ENCODE measurements around the gene UTP25. TPM values are rescaled to one million over a fixed set of nuclear protein-coding genes. Genes with fewer than 3 reads are reported as not detected.
A peak's percentile ranks its signal among the peaks of the same experiment; 100 is the strongest.

The UTP25 gene
- total RNA-seq, 1 donor from 2014 or later: 4.6 TPM

GRCh38 chr1:209819058-209819457 lies 8.7 kb upstream of the UTP25 start:
- Mint-ChIP-seq H3K36me3 (ENCODE audit: low read depth, unreplicated experiment) (no peaks in the 10 kb centered on the region), H3K27me3 (ENCODE audit: unreplicated experiment) (no peaks in the 10 kb centered on the region), H3K4me1 (ENCODE audit: unreplicated experiment) (peaks cover 21% of the 10 kb centered on the region), H3K4me3 (ENCODE audit: unreplicated experiment) (no peak overlapping the region), H3K9me3 (ENCODE audit: unreplicated experiment) (no peaks in the 10 kb centered on the region), H3K27ac (ENCODE audit: unreplicated experiment) (no peak overlapping the region)
- DNase-seq (ENCODE audit: low spot score): no peak
- TF ChIP-seq CTCF (IDR thresholded peaks at IDR 0.05; ENCODE audit: unreplicated experiment): no peak

GRCh38 chr1:209820986-209821385 lies 6.8 kb upstream of the UTP25 start:
- no peak for TF ChIP-seq CTCF (IDR thresholded peaks at IDR 0.05; ENCODE audit: unreplicated experiment)
- Mint-ChIP-seq H3K4me3 (ENCODE audit: unreplicated experiment) (no peak overlapping the region), H3K4me1 (ENCODE audit: unreplicated experiment) (peaks cover 9% of the 10 kb centered on the region), H3K9me3 (ENCODE audit: unreplicated experiment) (no peaks in the 10 kb centered on the region), H3K36me3 (ENCODE audit: low read depth, unreplicated experiment) (no peaks in the 10 kb centered on the region), H3K27me3 (ENCODE audit: unreplicated experiment) (no peaks in the 10 kb centered on the region), H3K27ac (ENCODE audit: unreplicated experiment) (no peak overlapping the region)
- DNase-seq (ENCODE audit: low spot score): no peak

GRCh38 chr1:209822706-209823105 lies 5.1 kb upstream of the UTP25 start:
- Mint-ChIP-seq H3K27me3 (ENCODE audit: unreplicated experiment) (no peaks in the 10 kb centered on the region), H3K36me3 (ENCODE audit: low read depth, unreplicated experiment) (no peaks in the 10 kb centered on the region), H3K27ac (ENCODE audit: unreplicated experiment) (no peak overlapping the region), H3K4me3 (ENCODE audit: unreplicated experiment) (no peak overlapping the region), H3K4me1 (ENCODE audit: unreplicated experiment) (peaks cover 12% of the 10 kb centered on the region), H3K9me3 (ENCODE audit: unreplicated experiment) (no peaks in the 10 kb centered on the region)
- TF ChIP-seq CTCF (IDR thresholded peaks at IDR 0.05; ENCODE audit: unreplicated experiment): no peak
- no peak for DNase-seq (ENCODE audit: low spot score)

GRCh38 chr1:209823143-209824041 lies 4.4 kb upstream of the UTP25 start:
- DNase-seq (ENCODE audit: low spot score): no peak
- TF ChIP-seq CTCF (IDR thresholded peaks at IDR 0.05; ENCODE audit: unreplicated experiment): peak; percentile 88
- Mint-ChIP-seq H3K36me3 (ENCODE audit: low read depth, unreplicated experiment) (no peaks in the 10 kb centered on the region), H3K4me1 (ENCODE audit: unreplicated experiment) (peaks cover 12% of the 10 kb centered on the region), H3K27ac (ENCODE audit: unreplicated experiment) (no peak overlapping the region), H3K4me3 (ENCODE audit: unreplicated experiment) (no peak overlapping the region), H3K9me3 (ENCODE audit: unreplicated experiment) (no peaks in the 10 kb centered on the region), H3K27me3 (ENCODE audit: unreplicated experiment) (no peaks in the 10 kb centered on the region)
